B cell (primary cell): ENCODE measurements around the gene ATP10A. TPM values are rescaled to one million over a fixed set of nuclear protein-coding genes. Genes with fewer than 3 reads are reported as not detected.

Source experiments
- ATAC-seq: fragments of 200-7000 bp; cut with Tn5 transposase; one replicate; pipeline ENCODE4 v1.10.0; 2021; ENCODE audit warnings: low read depth, mild to moderate bottlenecking, moderate number of reproducible peaks, moderate library complexity
- CTCF ChIA-PET: fragments of 350-600 bp; sonication (Branson Sonifier 250); formaldehyde crosslinking; loops from one replicate; lab custom pipeline; 2021; ENCODE audit warnings: antibody characterized with exemption, inconsistent platforms; lab: Charles Lee
- POLR2A ChIA-PET: fragments of 350-600 bp; sonication (Branson Sonifier 250); formaldehyde crosslinking; loops from one replicate; lab custom pipeline; 2021; ENCODE audit warnings: antibody characterized with exemption; lab: Charles Lee
- DNase-seq: peaks from one replicate; pipeline ENCODE4 v3.0.0; 2013
- H2AFZ ChIP-seq: 2 replicates; pipeline ENCODE4 v1.6.1; 2012; ENCODE audit warnings: mild to moderate bottlenecking, low read depth, low read length; ENCODE audit not compliant: insufficient read depth, poor library complexity, severe bottlenecking
- H3K27ac ChIP-seq, 2 donors: 1 replicate in 1 of 2; 2 replicates in 1 of 2; pipeline ENCODE4 v1.5.1; 2012 to 2013; ENCODE audit warnings: low read length in 2 of 2, mild to moderate bottlenecking in 2 of 2, moderate library complexity in 1 of 2
- H3K27me3 ChIP-seq, 4 experiments: fragments of 200-600 bp in 1 of 4; sonication (generic) in 1 of 4; replicated peaks in 1 of 4; 1 replicate in 2 of 4; 2 replicates in 2 of 4; pipeline versions ENCODE4 v1.6.1 to v1.7.0; 2013 to 2016; ENCODE audit warnings: low read length in 3 of 4, mild to moderate bottlenecking in 2 of 4, mixed read lengths in 1 of 4, moderate library complexity in 1 of 4; ENCODE audit not compliant: insufficient read depth in 4 of 4, control insufficient read depth in 3 of 4; ENCODE audit errors: control extremely low read depth in 1 of 4
- H3K36me3 ChIP-seq, 2 experiments: replicated peaks in 1 of 2; 1 replicate in 1 of 2; 2 replicates in 1 of 2; pipeline versions ENCODE4 v1.6.1 to v1.7.1; 2013; ENCODE audit warnings: low read length in 1 of 2; ENCODE audit not compliant: insufficient read depth in 2 of 2, control insufficient read depth in 1 of 2; ENCODE audit errors: control extremely low read depth in 1 of 2, extremely low read depth in 1 of 2
- H3K4me1 ChIP-seq, 2 donors: fragments of 200-600 bp in 1 of 2; sonication (generic) in 1 of 2; 1 replicate in 1 of 2; 2 replicates in 1 of 2; pipeline versions ENCODE4 v1.5.1 to v1.6.1; 2013 to 2017; ENCODE audit warnings: low read length in 2 of 2; ENCODE audit not compliant: control insufficient read depth in 2 of 2, insufficient read depth in 2 of 2
- H3K4me2 ChIP-seq: replicated peaks from 2 replicates; pipeline ENCODE3; 2012; ENCODE audit warnings: mild to moderate bottlenecking, low read depth, low read length; ENCODE audit not compliant: poor library complexity, severe bottlenecking
- H3K4me3 ChIP-seq, 5 experiments: fragments of 200-600 bp in 1 of 5; sonication (generic) in 1 of 5; 1 replicate in 3 of 5; 2 replicates in 2 of 5; pipeline versions ENCODE4 v1.5.1 to v1.7.0; 2011 to 2016; ENCODE audit warnings: low read length in 4 of 5, mild to moderate bottlenecking in 4 of 5, low read depth in 2 of 5, control low read depth in 1 of 5, moderate library complexity in 1 of 5; ENCODE audit not compliant: insufficient read depth in 1 of 5; ENCODE audit errors: control extremely low read depth in 1 of 5, extremely low read depth in 1 of 5
- H3K79me2 ChIP-seq: fragments of 200-600 bp; sonication (generic); one replicate; pipeline ENCODE4 v1.6.0; 2016; ENCODE audit warnings: low read length; ENCODE audit not compliant: control insufficient read depth, insufficient read depth
- H3K9ac ChIP-seq: fragments of 200-600 bp; sonication (generic); 2 replicates; pipeline ENCODE4 v1.6.1; 2017; ENCODE audit warnings: mild to moderate bottlenecking, low read length, moderate library complexity
- H3K9me3 ChIP-seq, 3 donors: one replicate each; pipeline versions ENCODE4 v1.6.1 to v1.7.1; 2013; ENCODE audit warnings: low read length in 2 of 3; ENCODE audit not compliant: control insufficient read depth in 2 of 3, insufficient read depth in 1 of 3; ENCODE audit errors: control extremely low read depth in 1 of 3
- H4K20me1 ChIP-seq: 2 replicates; pipeline ENCODE4 v1.6.0; 2012; ENCODE audit warnings: mild to moderate bottlenecking, low read length; ENCODE audit not compliant: insufficient read depth, control insufficient read depth, poor library complexity, severe bottlenecking
- H3K27ac Mint-ChIP-seq: one replicate; pipeline ENCODE4 v1.8.0; 2021; ENCODE audit warnings: mixed read lengths
- H3K27me3 Mint-ChIP-seq: one replicate; pipeline ENCODE4 v1.8.0; 2021; ENCODE audit warnings: mixed read lengths
- H3K4me1 Mint-ChIP-seq: one replicate; pipeline ENCODE4 v1.8.0; 2021; ENCODE audit warnings: mixed read lengths
- H3K4me3 Mint-ChIP-seq: one replicate; pipeline ENCODE4 v1.8.0; 2021; ENCODE audit warnings: mixed read lengths
- H3K9me3 Mint-ChIP-seq: one replicate; pipeline ENCODE4 v1.8.0; 2022; ENCODE audit warnings: mixed read lengths; ENCODE audit not compliant: insufficient read depth
- CTCF ChIP-seq: fragments of 200-600 bp; IDR thresholded peaks from one replicate; pipeline ENCODE4 v1.8.0; 2022; ENCODE audit warnings: antibody characterized with exemption, mild to moderate bottlenecking
- EZH2 ChIP-seq: IDR thresholded peaks from 2 replicates; pipeline ENCODE4 v1.6.1; 2012; ENCODE audit warnings: borderline replicate concordance, low read depth, mild to moderate bottlenecking, moderate library complexity, low read length; ENCODE audit not compliant: insufficient read depth, poor library complexity, severe bottlenecking
- WGBS: methylation state at CpG from one replicate; pipeline ENCODE4 v1.1.5; 2013; ENCODE audit warnings: missing lambda C conversion rate; ENCODE audit not compliant: insufficient coverage; 5-methylcytosine and 5-hydroxymethylcytosine counted together
- intact Hi-C: fragments of 100-400 bp; cut with micrococcal nuclease; formaldehyde crosslinking; loops from one replicate; pipeline ENCODE4 v1.10.0; 2022
- polyA plus RNA-seq: library from polyadenylated mRNA; depleted of rRNA; stranded (reverse); fragments of >200 nt; gene quantifications from 2 replicates; pipeline ENCODE4 v1.2.3, GENCODE V29; 2012
- total RNA-seq, 2 donors: library from RNA; stranded (reverse); fragments of 120-200 nt in 1 of 2; gene quantifications; 1 replicate in 1 of 2; 2 replicates in 1 of 2; pipeline versions ENCODE4 v1.2.3 to v1.2.4, GENCODE V29; 2013 to 2022

Gene ATP10A
- total and polyA plus RNA-seq, 2 donors (not counting 1 experiment from before 2014, with no cell fraction given): 0.21 to 0.22 TPM

GRCh38 chr15:25789211-25789610 lies 73.9 kb downstream of the ATP10A start:
- no peak for TF ChIP-seq EZH2
- TF ChIP-seq CTCF: no peak
- no peak overlapping the region for H3K4me2 ChIP-seq
- H3K9me3 ChIP-seq: peaks cover 0 to 7% (median 2%) of the 10 kb centered on the region in 3 donors
- ChIA-PET CTCF (no interaction called here), POLR2A (no interaction called here)
- Mint-ChIP-seq H3K27me3 (peaks cover 27% of the 10 kb centered on the region), H3K9me3 (no peaks in the 10 kb centered on the region), H3K27ac (no peak overlapping the region), H3K4me3 (no peak overlapping the region), H3K4me1 (peaks cover 15% of the 10 kb centered on the region)
- WGBS: no CpG with 5 or more reads among the region's 2 CpGs
- H3K27me3 ChIP-seq: peaks cover 0 to 12% (median 1%) of the 10 kb centered on the region in 4 experiments
- DNase-seq (no peak), ATAC-seq (no peak)
- H4K20me1 ChIP-seq: no peaks in the 10 kb centered on the region
- no peaks in the 10 kb centered on the region for H3K79me2 ChIP-seq
- H3K36me3 ChIP-seq: no peaks in the 10 kb centered on the region
- H3K4me3 ChIP-seq: no peak overlapping the region
- no peak overlapping the region for H3K27ac ChIP-seq
- intact Hi-C loops: no loop called here
- no peak overlapping the region for H2AFZ ChIP-seq
- no peak overlapping the region for H3K9ac ChIP-seq
- H3K4me1 ChIP-seq: peaks cover 22 to 27% of the 10 kb centered on the region in 2 donors

- Histone ChIP-seq H3K79me2 (no peaks in the 10 kb centered on the region), H2AFZ (no peak overlapping the region), H3K27me3 (peaks cover 0 to 12% (median 0%) of the 10 kb centered on the region in 4 experiments), H3K36me3 (no peaks in the 10 kb centered on the region), H3K4me1 (peaks cover 11 to 15% of the 10 kb centered on the region in 2 donors), H3K4me3 (no peak overlapping the region), H3K9ac (no peak overlapping the region), H3K27ac (no peak overlapping the region), H4K20me1 (no peaks in the 10 kb centered on the region), H3K9me3 (no peaks in the 10 kb centered on the region), H3K4me2 (no peak overlapping the region)
- intact Hi-C loops: no loop called here
- H3K4me1 Mint-ChIP-seq: peaks cover 4% of the 10 kb centered on the region
- H3K27ac Mint-ChIP-seq: no peak overlapping the region
- 81% methylated on average over 11 of the region's 13 CpGs for WGBS
- H3K4me3 Mint-ChIP-seq: no peak overlapping the region
- no peak for ATAC-seq
- CTCF ChIA-PET: no interaction called here
- no peaks in the 10 kb centered on the region for H3K9me3 Mint-ChIP-seq
- no peak for DNase-seq
- peaks cover 31% of the 10 kb centered on the region for H3K27me3 Mint-ChIP-seq
- TF ChIP-seq CTCF (no peak), EZH2 (no peak)
- POLR2A ChIA-PET: no interaction called here
These were observed 75.1 kb downstream of the ATP10A start for GRCh38 chr15:25787855-25788520.
